GM23338 (cell line): ENCODE results near the gene NDUFAF8. TPM values are rescaled to one million over a fixed set of nuclear protein-coding genes. Genes with fewer than 3 reads are reported as not detected.

Experiments used
- ATAC-seq: fragments of 200-7000 bp; cut with Tn5 transposase; 3 replicates; pipeline ENCODE4 v1.9.1; 2020
- DNase-seq: peaks from one replicate; pipeline ENCODE4 v3.0.0-alpha.2; 2015; ENCODE audit warnings: low spot score
- H2AFZ ChIP-seq: fragments of 200-600 bp; sonication (generic); 2 replicates; pipeline ENCODE4 v1.8.0; 2016; ENCODE audit warnings: antibody characterized with exemption, mild to moderate bottlenecking, moderate library complexity
- H3F3A ChIP-seq: fragments of 200-600 bp; sonication (generic); replicated peaks from 2 replicates; pipeline ENCODE4 v1.8.0; 2017; ENCODE audit warnings: antibody characterized with exemption, mixed run types, low read depth
- H3K27ac ChIP-seq: fragments of 200-600 bp; sonication (generic); 2 replicates; pipeline ENCODE4 v1.6.1; 2016; ENCODE audit warnings: low read depth
- H3K27me3 ChIP-seq: fragments of 200-600 bp; sonication (generic); 2 replicates; pipeline ENCODE4 v1.8.0; 2016; ENCODE audit warnings: mild to moderate bottlenecking, mixed run types, moderate library complexity; ENCODE audit not compliant: insufficient read depth
- H3K36me3 ChIP-seq: fragments of 200-600 bp; sonication (generic); 2 replicates; pipeline ENCODE4 v1.8.0; 2016; ENCODE audit warnings: mild to moderate bottlenecking; ENCODE audit not compliant: insufficient read depth
- H3K4me1 ChIP-seq: fragments of 200-600 bp; sonication (generic); 2 replicates; pipeline ENCODE4 v1.8.0; 2016; ENCODE audit warnings: mild to moderate bottlenecking, moderate library complexity; ENCODE audit not compliant: insufficient read depth
- H3K4me2 ChIP-seq: fragments of 200-600 bp; sonication (generic); 2 replicates; pipeline ENCODE4 v1.7.1; 2017; ENCODE audit warnings: mixed run types
- H3K4me3 ChIP-seq: fragments of 200-600 bp; sonication (generic); 2 replicates; pipeline ENCODE4 v1.6.1; 2016; ENCODE audit warnings: mixed run types
- H3K79me2 ChIP-seq: fragments of 200-600 bp; sonication (generic); replicated peaks from 2 replicates; pipeline ENCODE4 v1.8.0; 2017; ENCODE audit warnings: mild to moderate bottlenecking; ENCODE audit not compliant: insufficient read depth
- H3K9me2 ChIP-seq: fragments of 200-600 bp; sonication (generic); 2 replicates; pipeline ENCODE4 v1.8.0; 2017; ENCODE audit not compliant: insufficient read depth
- H4K20me1 ChIP-seq: fragments of 200-600 bp; sonication (generic); replicated peaks from 2 replicates; pipeline ENCODE4 v1.8.0; 2017; ENCODE audit warnings: mild to moderate bottlenecking; ENCODE audit not compliant: insufficient read depth
- H3K27ac Mint-ChIP-seq: 2 replicates; pipeline ENCODE4 v1.8.0; 2020; ENCODE audit warnings: inconsistent platforms, mild to moderate bottlenecking, moderate library complexity, mixed read lengths
- H3K27me3 Mint-ChIP-seq: 3 replicates; pipeline ENCODE4 v1.8.0; 2022; ENCODE audit warnings: low read depth, mild to moderate bottlenecking, moderate library complexity, mixed read lengths, inconsistent platforms; ENCODE audit not compliant: insufficient read depth, poor library complexity
- H3K36me3 Mint-ChIP-seq: 3 replicates; pipeline ENCODE4 v1.8.0; 2021; ENCODE audit warnings: low read depth, mild to moderate bottlenecking, inconsistent platforms, moderate library complexity, mixed read lengths
- H3K4me1 Mint-ChIP-seq: 3 replicates; pipeline ENCODE4 v1.8.0; 2020; ENCODE audit warnings: mild to moderate bottlenecking, inconsistent platforms, mixed read lengths
- H3K4me3 Mint-ChIP-seq: 3 replicates; pipeline ENCODE4 v1.8.0; 2021; ENCODE audit warnings: moderate library complexity, mild to moderate bottlenecking, inconsistent platforms, mixed read lengths
- H3K9me3 Mint-ChIP-seq: 3 replicates; pipeline ENCODE4 v1.8.0; 2020; ENCODE audit warnings: moderate library complexity, mild to moderate bottlenecking, inconsistent platforms, mixed read lengths
- EZH2 ChIP-seq: fragments of 200-600 bp; sonication (generic); IDR thresholded peaks from one replicate; pipeline ENCODE4 v1.8.0; 2017; ENCODE audit warnings: antibody characterized with exemption, mild to moderate bottlenecking, low read depth; ENCODE audit not compliant: unreplicated experiment
- NANOG ChIP-seq: IDR thresholded peaks from 2 replicates; pipeline ENCODE4 v1.6.1; 2016; ENCODE audit warnings: antibody characterized with exemption, borderline replicate concordance
- POLR2AphosphoS5 ChIP-seq: IDR thresholded peaks from 2 replicates; pipeline ENCODE4 v1.6.1; 2016; ENCODE audit warnings: antibody characterized with exemption, low read depth
- STAT1 ChIP-seq: IDR thresholded peaks from one replicate; pipeline ENCODE4 v1.6.1; 2016; ENCODE audit warnings: antibody characterized with exemption; ENCODE audit not compliant: unreplicated experiment
- polyA plus RNA-seq: library from polyadenylated mRNA; unstranded; fragments of >200 nt; fragmentation: Nextera tagmentation; extraction: Ambion mirVana; gene quantifications from 2 replicates; pipeline ENCODE4 v1.2.1, GENCODE V29; 2016
- total RNA-seq: library from RNA; depleted of rRNA; stranded (reverse); fragments of >200 nt; shearing (Covaris generic); gene quantifications from 2 replicates; pipeline ENCODE4 v1.2.3, GENCODE V29; 2014
- TF ChIP-seq, protein P1 (sequence below): fragments of 250-450 bp; sonication (Bioruptor Pico); IDR thresholded peaks from 2 replicates; pipeline ENCODE4 v1.5.0; 2020; ENCODE audit warnings: mild to moderate bottlenecking, moderate library complexity
- TF ChIP-seq, protein P2 (sequence below): IDR thresholded peaks from 2 replicates; pipeline ENCODE4 v1.6.1; 2016; ENCODE audit warnings: antibody characterized with exemption

Gene NDUFAF8
- total and polyA plus RNA-seq, 2 experiments from 2014 or later, result 21.5 to 156 TPM

DNA sequence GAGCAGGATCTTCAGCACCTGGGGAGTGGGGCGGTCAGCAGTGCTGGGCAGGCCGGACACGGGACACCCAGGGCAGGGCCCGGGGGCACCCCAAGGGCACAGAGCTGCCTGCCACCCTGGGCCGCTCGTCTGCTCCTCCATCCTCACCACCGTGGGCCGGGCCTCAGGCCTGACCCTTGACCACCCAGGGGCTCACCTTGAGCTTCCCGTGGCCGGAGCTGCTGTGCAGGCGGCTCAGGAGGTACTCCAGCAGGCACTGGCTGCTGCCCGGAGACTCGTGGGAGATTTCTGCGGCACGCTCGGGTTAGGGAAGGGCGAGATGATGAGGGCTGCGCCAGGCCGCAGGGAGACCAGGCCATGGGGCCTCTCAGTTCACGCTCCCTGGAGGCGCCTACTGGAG is 2.3 kb upstream of the NDUFAF8 start:
- Histone ChIP-seq H3K27ac (no peak overlapping the region), H3F3A (peaks cover 11% of the 10 kb centered on the region; the same call in 1 of the 2 replicates), H3K27me3 (no peaks in the 10 kb centered on the region), H3K9me2 (no peaks in the 10 kb centered on the region), H4K20me1 (no peaks in the 10 kb centered on the region; the same call in 1 of the 2 replicates), H3K79me2 (peaks cover 17% of the 10 kb centered on the region), H3K4me3 (no peak overlapping the region), H2AFZ (no peak overlapping the region), H3K4me1 (no peaks in the 10 kb centered on the region), H3K4me2 (no peak overlapping the region), H3K36me3 (no peaks in the 10 kb centered on the region)
- Mint-ChIP-seq H3K27me3 (peaks cover 8% of the 10 kb centered on the region), H3K36me3 (peaks cover 14% of the 10 kb centered on the region), H3K27ac (no peak overlapping the region), H3K9me3 (no peaks in the 10 kb centered on the region), H3K4me1 (peaks cover 16% of the 10 kb centered on the region), H3K4me3 (no peak overlapping the region; the same call in 2 of the 3 replicates)
- ATAC-seq (no peak), DNase-seq (no peak)
- no peak for TF ChIP-seq NANOG
- TF ChIP-seq, protein P1, sequence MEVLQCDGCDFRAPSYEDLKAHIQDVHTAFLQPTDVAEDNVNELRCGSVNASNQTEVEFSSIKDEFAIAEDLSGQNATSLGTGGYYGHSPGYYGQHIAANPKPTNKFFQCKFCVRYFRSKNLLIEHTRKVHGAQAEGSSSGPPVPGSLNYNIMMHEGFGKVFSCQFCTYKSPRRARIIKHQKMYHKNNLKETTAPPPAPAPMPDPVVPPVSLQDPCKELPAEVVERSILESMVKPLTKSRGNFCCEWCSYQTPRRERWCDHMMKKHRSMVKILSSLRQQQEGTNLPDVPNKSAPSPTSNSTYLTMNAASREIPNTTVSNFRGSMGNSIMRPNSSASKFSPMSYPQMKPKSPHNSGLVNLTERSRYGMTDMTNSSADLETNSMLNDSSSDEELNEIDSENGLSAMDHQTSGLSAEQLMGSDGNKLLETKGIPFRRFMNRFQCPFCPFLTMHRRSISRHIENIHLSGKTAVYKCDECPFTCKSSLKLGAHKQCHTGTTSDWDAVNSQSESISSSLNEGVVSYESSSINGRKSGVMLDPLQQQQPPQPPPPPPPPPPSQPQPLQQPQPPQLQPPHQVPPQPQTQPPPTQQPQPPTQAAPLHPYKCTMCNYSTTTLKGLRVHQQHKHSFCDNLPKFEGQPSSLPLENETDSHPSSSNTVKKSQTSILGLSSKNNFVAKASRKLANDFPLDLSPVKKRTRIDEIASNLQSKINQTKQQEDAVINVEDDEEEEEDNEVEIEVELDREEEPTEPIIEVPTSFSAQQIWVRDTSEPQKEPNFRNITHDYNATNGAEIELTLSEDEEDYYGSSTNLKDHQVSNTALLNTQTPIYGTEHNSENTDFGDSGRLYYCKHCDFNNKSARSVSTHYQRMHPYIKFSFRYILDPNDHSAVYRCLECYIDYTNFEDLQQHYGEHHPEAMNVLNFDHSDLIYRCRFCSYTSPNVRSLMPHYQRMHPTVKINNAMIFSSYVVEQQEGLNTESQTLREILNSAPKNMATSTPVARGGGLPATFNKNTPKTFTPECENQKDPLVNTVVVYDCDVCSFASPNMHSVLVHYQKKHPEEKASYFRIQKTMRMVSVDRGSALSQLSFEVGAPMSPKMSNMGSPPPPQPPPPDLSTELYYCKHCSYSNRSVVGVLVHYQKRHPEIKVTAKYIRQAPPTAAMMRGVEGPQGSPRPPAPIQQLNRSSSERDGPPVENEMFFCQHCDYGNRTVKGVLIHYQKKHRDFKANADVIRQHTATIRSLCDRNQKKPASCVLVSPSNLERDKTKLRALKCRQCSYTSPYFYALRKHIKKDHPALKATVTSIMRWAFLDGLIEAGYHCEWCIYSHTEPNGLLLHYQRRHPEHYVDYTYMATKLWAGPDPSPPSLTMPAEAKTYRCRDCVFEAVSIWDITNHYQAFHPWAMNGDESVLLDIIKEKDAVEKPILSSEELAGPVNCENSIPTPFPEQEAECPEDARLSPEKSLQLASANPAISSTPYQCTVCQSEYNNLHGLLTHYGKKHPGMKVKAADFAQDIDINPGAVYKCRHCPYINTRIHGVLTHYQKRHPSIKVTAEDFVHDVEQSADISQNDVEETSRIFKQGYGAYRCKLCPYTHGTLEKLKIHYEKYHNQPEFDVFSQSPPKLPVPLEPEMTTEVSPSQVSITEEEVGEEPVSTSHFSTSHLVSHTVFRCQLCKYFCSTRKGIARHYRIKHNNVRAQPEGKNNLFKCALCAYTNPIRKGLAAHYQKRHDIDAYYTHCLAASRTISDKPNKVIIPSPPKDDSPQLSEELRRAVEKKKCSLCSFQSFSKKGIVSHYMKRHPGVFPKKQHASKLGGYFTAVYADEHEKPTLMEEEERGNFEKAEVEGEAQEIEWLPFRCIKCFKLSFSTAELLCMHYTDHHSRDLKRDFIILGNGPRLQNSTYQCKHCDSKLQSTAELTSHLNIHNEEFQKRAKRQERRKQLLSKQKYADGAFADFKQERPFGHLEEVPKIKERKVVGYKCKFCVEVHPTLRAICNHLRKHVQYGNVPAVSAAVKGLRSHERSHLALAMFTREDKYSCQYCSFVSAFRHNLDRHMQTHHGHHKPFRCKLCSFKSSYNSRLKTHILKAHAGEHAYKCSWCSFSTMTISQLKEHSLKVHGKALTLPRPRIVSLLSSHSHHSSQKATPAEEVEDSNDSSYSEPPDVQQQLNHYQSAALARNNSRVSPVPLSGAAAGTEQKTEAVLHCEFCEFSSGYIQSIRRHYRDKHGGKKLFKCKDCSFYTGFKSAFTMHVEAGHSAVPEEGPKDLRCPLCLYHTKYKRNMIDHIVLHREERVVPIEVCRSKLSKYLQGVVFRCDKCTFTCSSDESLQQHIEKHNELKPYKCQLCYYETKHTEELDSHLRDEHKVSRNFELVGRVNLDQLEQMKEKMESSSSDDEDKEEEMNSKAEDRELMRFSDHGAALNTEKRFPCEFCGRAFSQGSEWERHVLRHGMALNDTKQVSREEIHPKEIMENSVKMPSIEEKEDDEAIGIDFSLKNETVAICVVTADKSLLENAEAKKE (CRISPR knock-in tag), result no peak
- no peak for TF ChIP-seq STAT1
- no peak for TF ChIP-seq POLR2AphosphoS5
- no peak for TF ChIP-seq EZH2
- TF ChIP-seq, protein P2, sequence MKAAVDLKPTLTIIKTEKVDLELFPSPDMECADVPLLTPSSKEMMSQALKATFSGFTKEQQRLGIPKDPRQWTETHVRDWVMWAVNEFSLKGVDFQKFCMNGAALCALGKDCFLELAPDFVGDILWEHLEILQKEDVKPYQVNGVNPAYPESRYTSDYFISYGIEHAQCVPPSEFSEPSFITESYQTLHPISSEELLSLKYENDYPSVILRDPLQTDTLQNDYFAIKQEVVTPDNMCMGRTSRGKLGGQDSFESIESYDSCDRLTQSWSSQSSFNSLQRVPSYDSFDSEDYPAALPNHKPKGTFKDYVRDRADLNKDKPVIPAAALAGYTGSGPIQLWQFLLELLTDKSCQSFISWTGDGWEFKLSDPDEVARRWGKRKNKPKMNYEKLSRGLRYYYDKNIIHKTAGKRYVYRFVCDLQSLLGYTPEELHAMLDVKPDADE, result no peak
